ENCODE results near the gene HOXD9. TPM values are rescaled to one million over a fixed set of nuclear protein-coding genes. Genes with fewer than 3 reads are reported as not detected.
A peak's percentile ranks its signal among the peaks of the same experiment; 100 is the strongest.

Gene HOXD9
- total RNA-seq, 1 donor from 2014 or later, result 0.29 TPM

GRCh38 chr2:176164611-176165369 is 42.3 kb downstream of the HOXD9 start:
- peak; percentile 24 for DNase-seq (ENCODE audit: low read depth)

- DNase-seq (ENCODE audit: low read depth), result peak; percentile 14
Observed at GRCh38 chr2:176165370-176166050, 43.0 kb downstream of the HOXD9 start.

DNA sequence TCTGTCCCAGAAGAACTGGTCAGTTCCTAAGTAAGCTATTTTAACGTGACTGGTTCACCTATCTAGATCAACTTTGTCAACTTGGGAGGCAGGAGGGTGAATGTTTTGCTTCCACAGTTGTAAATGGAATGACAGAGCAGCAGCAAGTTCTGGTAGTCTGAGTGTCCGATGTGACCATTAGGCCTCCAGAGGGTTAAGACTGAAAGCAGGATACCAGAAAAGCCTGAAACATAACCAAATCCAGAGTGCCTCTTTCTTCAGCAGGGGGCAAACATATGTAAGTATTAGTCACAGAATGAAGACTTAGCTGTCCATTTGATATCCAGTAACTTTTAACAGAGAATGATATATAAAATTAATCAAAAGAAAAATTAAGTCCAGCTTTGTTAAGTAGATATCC is 43.8 kb downstream of the HOXD9 start:
- no peak for DNase-seq (ENCODE audit: low read depth)

GRCh38 chr2:176167398-176167797 is 44.9 kb downstream of the HOXD9 start:
- DNase-seq (ENCODE audit: low read depth), result no peak

GRCh38 chr2:176169181-176169580 is 46.7 kb downstream of the HOXD9 start:
- DNase-seq (ENCODE audit: low read depth), result no peak

DNA sequence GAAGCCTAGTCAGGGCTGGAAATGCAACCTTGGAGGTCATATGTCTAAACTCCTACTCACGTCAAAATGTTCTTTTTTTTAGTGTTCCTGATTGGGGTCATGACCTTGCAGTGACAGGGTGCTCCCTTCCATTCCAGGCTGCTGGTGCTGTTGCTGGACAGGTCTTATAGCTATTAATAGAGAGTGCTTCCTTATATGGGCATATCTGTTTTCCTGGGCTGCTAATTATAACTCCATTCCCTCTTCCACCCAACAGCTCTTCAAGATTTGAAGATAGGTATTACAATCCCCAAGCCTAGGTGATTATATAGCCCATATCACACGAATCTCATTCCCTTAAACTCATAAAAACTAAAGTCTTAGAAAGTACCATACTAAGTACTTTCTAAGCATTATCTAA is 47.2 kb downstream of the HOXD9 start:
- DNase-seq (ENCODE audit: low read depth), result no peak

DNA sequence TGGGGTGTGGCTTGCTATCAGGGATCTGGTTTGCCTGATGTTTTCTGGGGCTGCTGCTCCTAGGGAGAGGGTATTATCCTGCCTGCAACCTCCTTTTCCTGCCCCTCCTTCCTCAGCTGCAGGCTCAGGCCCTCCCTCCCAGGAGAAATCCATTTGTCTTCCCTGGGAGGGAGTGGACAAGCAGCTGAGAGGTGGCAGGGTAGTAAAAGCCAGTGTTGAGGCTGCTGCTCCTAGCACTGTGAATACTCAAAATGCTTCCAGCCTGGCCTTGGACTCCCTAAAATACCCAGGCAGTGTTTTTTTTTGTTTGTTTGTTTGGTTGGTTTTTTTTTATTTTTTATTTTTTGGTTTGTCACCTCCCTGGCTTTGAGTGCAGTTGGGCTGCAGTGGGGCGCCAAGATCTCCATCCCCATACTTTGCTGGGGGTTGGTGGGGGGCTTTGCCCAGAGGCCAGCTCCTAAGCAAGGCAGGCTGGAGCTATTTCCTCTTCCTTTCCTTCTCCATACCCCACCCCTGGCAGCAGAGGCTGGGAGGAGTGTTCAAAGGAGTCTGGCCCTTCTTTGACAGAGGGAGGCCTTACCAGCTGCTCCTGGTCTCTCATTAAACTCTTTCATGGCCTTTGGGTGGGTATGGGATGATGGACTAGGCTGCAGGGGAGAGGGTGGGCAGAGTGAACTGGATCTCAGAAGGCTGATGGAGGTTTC is 48.2 kb downstream of the HOXD9 start:
- no peak for DNase-seq (ENCODE audit: low read depth)

DNA sequence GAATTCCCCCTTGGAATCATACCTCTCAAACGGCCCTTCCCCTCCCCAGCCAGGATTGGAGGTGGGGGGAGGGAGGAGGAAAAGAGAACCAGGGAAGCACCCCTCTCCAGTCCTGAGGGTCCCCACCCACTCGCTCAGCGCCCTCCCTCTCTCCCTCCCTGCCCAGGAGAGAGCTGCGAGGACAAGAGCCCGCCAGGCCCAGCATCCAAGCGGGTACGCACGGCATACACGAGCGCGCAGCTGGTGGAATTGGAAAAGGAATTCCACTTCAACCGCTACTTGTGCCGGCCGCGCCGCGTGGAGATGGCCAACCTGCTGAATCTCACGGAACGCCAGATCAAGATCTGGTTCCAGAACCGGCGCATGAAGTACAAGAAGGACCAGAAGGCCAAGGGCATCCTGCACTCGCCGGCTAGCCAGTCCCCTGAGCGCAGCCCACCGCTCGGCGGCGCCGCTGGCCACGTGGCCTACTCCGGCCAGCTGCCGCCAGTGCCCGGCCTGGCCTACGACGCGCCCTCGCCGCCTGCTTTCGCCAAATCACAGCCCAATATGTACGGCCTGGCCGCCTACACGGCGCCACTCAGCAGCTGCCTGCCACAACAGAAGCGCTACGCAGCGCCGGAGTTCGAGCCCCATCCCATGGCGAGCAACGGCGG is 49.0 kb downstream of the HOXD9 start:
- DNase-seq (ENCODE audit: low read depth), result no peak

- no peak for DNase-seq (ENCODE audit: low read depth)
Observed at GRCh38 chr2:176172007-176172894, 49.7 kb downstream of the HOXD9 start.

- no peak for DNase-seq (ENCODE audit: low read depth)
Observed at GRCh38 chr2:176172895-176173566, 50.5 kb downstream of the HOXD9 start.

GRCh38 chr2:176173567-176174381 is 51.3 kb downstream of the HOXD9 start:
- no peak for DNase-seq (ENCODE audit: low read depth)

- DNase-seq (ENCODE audit: low read depth), result no peak
Observed at GRCh38 chr2:176174382-176174823, 51.9 kb downstream of the HOXD9 start.

MicroRNAs encoded within 50 kb of the gene (microRNA counts, 767-probe panel; counts per million panel counts)
- microRNA hsa-miR-10b-5p, result not detected

Small RNA genes within 50 kb of the gene (microRNA-seq; reads per million reads assigned to microRNA genes)
- gene MIR10B, result 206 reads per million, percentile 65 among the genes with 10 or more reads in this experiment

Other genes starting within 250 kb of the HOXD9 start
- 34.4 and 51.5 TPM in 2 replicates for gene LNPK, start 120.5 kb upstream of the HOXD9 start, total RNA-seq
- gene EVX2, start 38.8 kb upstream of the HOXD9 start, total RNA-seq, result not detected in 2 replicates
- not detected in 2 replicates for gene HOXD13, start 30.0 kb upstream of the HOXD9 start, total RNA-seq
- not detected in 2 replicates for gene HOXD12, start 22.9 kb upstream of the HOXD9 start, total RNA-seq
- not detected in 2 replicates for gene HOXD11, start 15.4 kb upstream of the HOXD9 start, total RNA-seq
- not detected in 2 replicates for gene HOXD10, start 5.9 kb upstream of the HOXD9 start, total RNA-seq
- 0.88 and 2.2 TPM in 2 replicates for gene HOXD8, start 7.0 kb downstream of the HOXD9 start, total RNA-seq
- not detected in 2 replicates for gene HOXD4, start 28.8 kb downstream of the HOXD9 start, total RNA-seq
- gene HOXD3, start 34.6 kb downstream of the HOXD9 start, total RNA-seq, result not detected in 2 replicates
- gene HOXD1, start 65.9 kb downstream of the HOXD9 start, total RNA-seq, result not detected in 2 replicates
- gene MTX2, start 146.7 kb downstream of the HOXD9 start, total RNA-seq, result 50.1 and 52.2 TPM in 2 replicates